Transverse colon (tissue), 4 donors: ENCODE results near the gene CHMP4A. TPM values are rescaled to one million over a fixed set of nuclear protein-coding genes. Genes with fewer than 3 reads are reported as not detected.
"Not testable (repeated sequence)": the region's sequence is repeated elsewhere in the genome, so short reads cannot be mapped to it uniquely, and the experiment has no call there.

Experiments used
- DNase-seq: peaks from one replicate; pipeline ENCODE4 v3.0.0-alpha.2; 2019
- H3K27ac ChIP-seq, 4 donors: fragments of 200-600 bp; sonication (generic); 2 replicates each; pipeline ENCODE4 v1.5.1; 2016 to 2018; ENCODE audit warnings: inconsistent platforms in 4 of 4
- H3K27me3 ChIP-seq: fragments of 200-600 bp; sonication (generic); 2 replicates; pipeline ENCODE4 v1.5.1; 2017; ENCODE audit warnings: inconsistent platforms
- H3K36me3 ChIP-seq, 4 donors: fragments of 200-600 bp; sonication (generic); 2 replicates each; pipeline ENCODE4 v1.5.1; 2017 to 2019; ENCODE audit warnings: inconsistent platforms in 4 of 4
- H3K4me1 ChIP-seq, 4 donors: fragments of 200-600 bp; sonication (generic); 2 replicates each; pipeline ENCODE4 v1.5.1; 2017 to 2020; ENCODE audit warnings: inconsistent platforms in 4 of 4
- H3K4me3 ChIP-seq, 4 donors: fragments of 200-600 bp; sonication (generic); 1 replicate in 1 of 4; 2 replicates in 3 of 4; pipeline versions ENCODE4 v1.5.1 to v1.6.1; 2017 to 2019; ENCODE audit warnings: inconsistent platforms in 4 of 4
- H3K9me3 ChIP-seq, 2 donors: fragments of 200-600 bp; sonication (generic); 2 replicates each; pipeline ENCODE4 v1.5.1; 2017 to 2019; ENCODE audit warnings: inconsistent platforms in 2 of 2
- CTCF ChIP-seq, 5 experiments: fragments of 200-600 bp in 3 of 5; fragments of 450-650 bp in 2 of 5; sonication (generic) in 3 of 5; IDR thresholded peaks; 1 replicate in 2 of 5; 2 replicates in 3 of 5; pipeline ENCODE4 v1.5.1; 2016 to 2017; ENCODE audit warnings: antibody characterized with exemption in 5 of 5, inconsistent platforms in 3 of 5, mild to moderate bottlenecking in 2 of 5, moderate library complexity in 1 of 5
- EP300 ChIP-seq: sonication (generic); formaldehyde crosslinking; IDR thresholded peaks from one replicate; pipeline ENCODE4 v1.6.1; 2017; ENCODE audit warnings: antibody characterized with exemption, low read depth
- POLR2A ChIP-seq: fragments of 450-650 bp; IDR thresholded peaks from one replicate; pipeline ENCODE4 v1.6.1; 2016; ENCODE audit warnings: antibody characterized with exemption, mild to moderate bottlenecking, moderate library complexity
- POLR2AphosphoS5 ChIP-seq, 3 donors: sonication (generic); formaldehyde crosslinking; IDR thresholded peaks; one replicate each; pipeline ENCODE4 v1.6.1; 2016; ENCODE audit warnings: antibody characterized with exemption in 3 of 3
- WGBS, 2 donors: methylation state at CpG; one replicate each; pipeline ENCODE4 v1.1.5; 2018; ENCODE audit warnings: low coverage in 1 of 2; 5-methylcytosine and 5-hydroxymethylcytosine counted together
- in situ Hi-C, 4 donors: fragments of 200-750 bp; cut with MboI; loops; one replicate each; pipeline versions ENCODE4 v1.15.0 to v1.15.1; 2017; ENCODE audit warnings: low sequenced_read_pairs in 3 of 4, low pct_ligation_motif_present in 1 of 4, low pct_unique_long_range_greater_than_20kb in 1 of 4
- intact Hi-C: fragments of 100-400 bp; cut with DNase I; formaldehyde crosslinking; loops from one replicate; pipeline ENCODE4 v1.15.1; 2023; ENCODE audit warnings: low total_unique reads
- total RNA-seq, 4 donors: library from RNA; depleted of rRNA; stranded (reverse); fragments of >200 nt; gene quantifications; one replicate each; pipeline ENCODE4 v1.1.0, GENCODE V29; 2016

The CHMP4A gene
- total RNA-seq, 4 donors from 2014 or later, result 7.0 to 81.3 (median 59.0) TPM

GRCh38 chr14:24250354-24250753 lies 37.1 kb upstream of the CHMP4A start:
- no peaks in the 10 kb centered on the region for H3K9me3 ChIP-seq
- H3K4me3 ChIP-seq, result no peak overlapping the region
- in situ Hi-C loops, result no loop called here
- no peak overlapping the region for H3K27ac ChIP-seq
- H3K27me3 ChIP-seq, result no peaks in the 10 kb centered on the region
- H3K4me1 ChIP-seq, result no peaks in the 10 kb centered on the region
- WGBS, 2 donors, result 73 to 76% methylated on average over 4 of the region's 4 CpGs
- peak; percentile 6 for DNase-seq
- TF ChIP-seq POLR2A, result no peak
- TF ChIP-seq POLR2AphosphoS5 (IDR thresholded peaks at IDR 0.05), result no peak
- TF ChIP-seq CTCF (IDR thresholded peaks at IDR 0.05), result no peak
- no peak for TF ChIP-seq EP300
- no peaks in the 10 kb centered on the region for H3K36me3 ChIP-seq
- intact Hi-C loops, result no loop called here

DNA sequence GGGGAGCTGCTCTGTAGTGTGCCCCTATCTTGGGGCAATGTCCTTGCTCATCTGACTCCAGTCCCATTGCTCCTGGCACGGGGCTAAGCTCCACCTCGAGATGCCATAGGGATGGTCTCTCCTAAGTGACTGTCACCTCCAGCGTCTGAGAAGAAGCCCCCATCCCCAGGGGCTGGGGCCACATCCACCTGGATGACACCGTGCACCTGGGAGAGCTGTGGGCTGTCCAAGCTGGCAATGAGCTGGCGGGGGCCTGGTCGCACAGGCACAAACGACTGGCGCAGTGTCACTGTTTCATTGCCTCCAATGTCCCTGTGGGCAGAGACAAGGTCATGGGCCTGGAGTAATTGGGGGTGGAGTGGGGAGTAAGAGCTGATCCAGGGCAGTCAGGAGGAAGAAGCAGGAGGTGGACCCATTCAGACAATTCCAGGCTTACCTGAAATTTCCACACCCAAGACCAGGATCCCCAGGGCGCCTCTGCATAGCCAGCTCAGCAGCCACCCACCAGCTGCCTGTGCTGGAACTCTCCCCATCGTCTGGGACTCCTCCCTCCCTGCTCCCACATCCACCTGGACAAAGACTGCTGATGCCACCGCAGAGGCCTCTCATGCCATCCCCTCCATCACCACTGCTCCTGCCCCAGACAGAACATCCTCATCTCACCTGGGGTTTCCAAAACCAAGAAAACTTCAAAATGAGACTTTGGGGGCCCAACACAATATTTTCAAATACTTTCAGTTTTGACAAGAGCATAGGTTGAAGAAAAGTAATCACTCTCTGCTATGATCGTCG lies 36.1 kb upstream of the CHMP4A start:
- Histone ChIP-seq H3K4me1 (no peaks in the 10 kb centered on the region), H3K4me3 (no peak overlapping the region), H3K27me3 (no peaks in the 10 kb centered on the region), H3K27ac (no peak overlapping the region), H3K9me3 (no peaks in the 10 kb centered on the region), H3K36me3 (no peaks in the 10 kb centered on the region)
- intact Hi-C loops, result no loop called here
- DNase-seq, result peak; percentile 3
- TF ChIP-seq CTCF (IDR thresholded peaks at IDR 0.05), result no peak
- TF ChIP-seq POLR2A, result no peak
- no peak for TF ChIP-seq EP300
- TF ChIP-seq POLR2AphosphoS5 (IDR thresholded peaks at IDR 0.05), result no peak
- WGBS, 2 donors, result 67% methylated on average over 9 of the region's 13 CpGs; no CpG with 5 or more reads in 1 of the 2 donors
- in situ Hi-C loops, result loop anchor here (5.0 to 25.0 kb wide), 3 partner anchors 43 to 188 kb away; partner anchors contain the start of genes CBLN3 (in 3 of the 4), KHNYN (in 3 of the 4) and SDR39U1 (in 3 of the 4)

GRCh38 chr14:24247422-24247821 lies 34.1 kb upstream of the CHMP4A start:
- 75% methylated on average over 7 of the region's 7 CpGs; no CpG with 5 or more reads in 1 of the 2 donors for WGBS, 2 donors
- TF ChIP-seq EP300 (no peak), POLR2A (no peak), CTCF (IDR thresholded peaks at IDR 0.05) (no peak), POLR2AphosphoS5 (IDR thresholded peaks at IDR 0.05) (no peak)
- H3K4me3 ChIP-seq, result no peak overlapping the region
- peak overlapping the region in 1 of 4 donors; percentile 42 for H3K27ac ChIP-seq
- no peaks in the 10 kb centered on the region for H3K36me3 ChIP-seq
- no peaks in the 10 kb centered on the region for H3K27me3 ChIP-seq
- peaks cover 4 to 8% (median 6%) of the 10 kb centered on the region in 4 donors for H3K4me1 ChIP-seq
- no peak for DNase-seq
- no peaks in the 10 kb centered on the region for H3K9me3 ChIP-seq
- intact Hi-C loops, result no loop called here
- in situ Hi-C loops, result loop anchor here (5.0 to 25.0 kb wide), 3 partner anchors 45 to 190 kb away; partner anchors contain the start of genes CBLN3 (in 3 of the 4), KHNYN (in 3 of the 4) and SDR39U1 (in 3 of the 4)

DNA sequence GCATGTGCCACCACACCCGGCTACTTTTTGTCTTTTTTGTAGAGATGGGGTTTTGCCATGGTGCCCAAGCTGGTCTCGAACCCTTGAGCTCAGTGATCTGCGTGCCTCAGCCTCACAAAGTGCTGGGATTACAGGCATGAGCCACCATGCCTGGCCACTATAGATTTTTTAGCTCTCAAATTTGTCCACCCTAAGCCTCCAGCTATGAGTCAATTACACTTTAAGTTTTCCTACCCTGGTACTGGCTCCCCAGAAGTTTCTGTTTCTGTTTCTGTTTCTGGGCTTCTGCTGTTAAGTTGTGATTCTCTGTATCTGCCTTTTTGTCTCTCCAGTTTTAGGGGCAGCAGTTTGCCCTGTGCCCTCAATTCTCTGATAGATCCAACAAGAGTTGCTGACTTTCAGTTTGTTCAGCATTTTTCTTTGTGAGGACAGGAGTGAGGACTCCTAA lies 33.5 kb upstream of the CHMP4A start:
- H3K27me3 ChIP-seq, result no peaks in the 10 kb centered on the region
- WGBS, 2 donors, result 75% methylated on average over 3 of the region's 3 CpGs; no CpG with 5 or more reads in 1 of the 2 donors
- in situ Hi-C loops (loop anchor here (5.0 to 25.0 kb wide), 3 partner anchors 46 to 191 kb away; partner anchors contain the start of genes CBLN3 (in 3 of the 4), KHNYN (in 3 of the 4) and SDR39U1 (in 3 of the 4)), intact Hi-C loops (no loop called here)
- H3K9me3 ChIP-seq, result no peaks in the 10 kb centered on the region
- no peaks in the 10 kb centered on the region for H3K36me3 ChIP-seq
- peak overlapping the region in 1 of 4 donors; percentile 42 for H3K27ac ChIP-seq
- peak; percentile 5 for DNase-seq
- peaks cover 4 to 9% (median 8%) of the 10 kb centered on the region in 4 donors for H3K4me1 ChIP-seq
- no peak overlapping the region for H3K4me3 ChIP-seq
- TF ChIP-seq POLR2AphosphoS5 (IDR thresholded peaks at IDR 0.05) (no peak), EP300 (no peak), POLR2A (no peak)

GRCh38 chr14:24245350-24245749 lies 32.1 kb upstream of the CHMP4A start:
- H3K27me3 ChIP-seq, H3K27ac ChIP-seq, H3K4me3 ChIP-seq, H3K9me3 ChIP-seq, intact Hi-C loops, H3K36me3 ChIP-seq: not testable (repeated sequence)
- peak; percentile 4 for DNase-seq
- in situ Hi-C loops, result loop anchor here (5.0 to 25.0 kb wide), 3 partner anchors 47 to 192 kb away; partner anchors contain the start of genes CBLN3 (in 3 of the 4), KHNYN (in 3 of the 4) and SDR39U1 (in 3 of the 4)
- 80 to 95% methylated on average over 1 to 11 of the region's 11 CpGs for WGBS, 2 donors
- peaks cover 17 to 24% (median 22%) of the 10 kb centered on the region in 4 donors for H3K4me1 ChIP-seq
